ENCODE results near the gene RBBP8. TPM values are rescaled to one million over a fixed set of nuclear protein-coding genes. Genes with fewer than 3 reads are reported as not detected.

RBBP8 gene
- total RNA-seq, 1 donor from 2014 or later, result 27.4 TPM

DNA sequence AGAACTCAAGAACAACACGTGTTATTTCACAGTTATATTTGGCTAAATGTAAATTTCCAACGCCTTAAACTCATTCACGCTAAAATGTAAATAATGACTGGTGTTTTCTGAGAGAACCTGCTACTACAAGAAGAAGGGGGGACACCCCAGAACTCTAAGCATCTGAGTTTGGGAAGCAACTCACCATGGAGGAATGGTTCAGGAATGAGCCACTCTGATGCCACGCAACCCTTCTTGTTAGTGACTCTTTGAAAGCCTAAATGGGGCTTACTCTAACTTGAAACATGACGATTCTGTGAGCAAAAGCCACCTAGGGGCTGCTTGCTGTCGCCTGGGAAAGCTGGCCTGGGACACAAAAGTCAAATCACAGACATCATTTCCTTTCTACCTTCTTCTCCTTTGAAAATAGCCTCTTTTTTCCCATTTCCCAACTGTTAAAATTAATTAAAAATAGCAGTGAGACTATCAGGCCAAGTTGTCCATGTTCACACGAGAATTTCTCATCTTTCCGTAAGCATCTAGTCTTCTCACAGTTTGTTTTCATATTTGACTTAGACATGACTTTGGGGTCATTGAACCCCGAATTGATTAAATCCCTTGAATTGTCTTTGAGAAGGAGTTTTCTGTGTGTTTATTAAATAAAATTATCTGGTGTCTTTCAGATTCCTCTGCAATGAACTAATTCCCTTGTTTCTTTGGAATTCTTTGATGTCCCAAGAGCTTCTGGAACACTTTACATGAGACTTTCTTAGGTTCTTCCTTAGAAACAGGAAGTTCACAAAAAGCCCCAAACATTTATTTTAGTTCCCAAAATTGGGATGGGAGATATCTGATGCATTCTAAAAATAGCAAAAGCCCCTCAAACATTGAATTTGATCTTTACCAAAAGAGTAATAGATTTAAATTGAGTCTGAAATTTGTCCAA is 126.7 kb downstream of the RBBP8 start:
- DNase-seq (ENCODE audit: low spot score), result no peak

GRCh38 chr18:23062011-23062410 is 128.9 kb downstream of the RBBP8 start:
- DNase-seq (ENCODE audit: low spot score), result no peak

DNA sequence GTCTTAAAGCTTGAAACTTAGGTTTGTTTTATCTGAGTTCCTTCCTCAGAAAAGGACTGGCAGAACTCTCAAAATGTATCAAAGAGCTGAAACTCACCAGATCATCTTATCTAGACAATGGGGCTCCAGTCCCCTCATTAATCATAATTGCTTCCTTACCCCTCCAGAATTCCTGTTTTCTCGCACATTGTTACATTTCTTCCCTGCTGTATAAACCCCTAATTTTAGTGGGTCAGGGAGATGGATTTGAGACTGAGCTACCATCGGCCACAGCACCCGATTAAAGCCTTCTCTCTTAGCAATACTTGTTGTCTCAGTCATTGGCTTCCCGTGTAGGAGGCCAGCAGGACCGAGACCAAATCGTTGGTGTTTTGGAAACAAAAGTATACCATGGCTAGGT is 130.4 kb downstream of the RBBP8 start:
- no peak for DNase-seq (ENCODE audit: low spot score)

GRCh38 chr18:23065234-23065806 is 132.2 kb downstream of the RBBP8 start:
- DNase-seq (ENCODE audit: low spot score), result no peak

GRCh38 chr18:23066060-23066459 is 132.9 kb downstream of the RBBP8 start:
- DNase-seq (ENCODE audit: low spot score), result peak; percentile 89

DNA sequence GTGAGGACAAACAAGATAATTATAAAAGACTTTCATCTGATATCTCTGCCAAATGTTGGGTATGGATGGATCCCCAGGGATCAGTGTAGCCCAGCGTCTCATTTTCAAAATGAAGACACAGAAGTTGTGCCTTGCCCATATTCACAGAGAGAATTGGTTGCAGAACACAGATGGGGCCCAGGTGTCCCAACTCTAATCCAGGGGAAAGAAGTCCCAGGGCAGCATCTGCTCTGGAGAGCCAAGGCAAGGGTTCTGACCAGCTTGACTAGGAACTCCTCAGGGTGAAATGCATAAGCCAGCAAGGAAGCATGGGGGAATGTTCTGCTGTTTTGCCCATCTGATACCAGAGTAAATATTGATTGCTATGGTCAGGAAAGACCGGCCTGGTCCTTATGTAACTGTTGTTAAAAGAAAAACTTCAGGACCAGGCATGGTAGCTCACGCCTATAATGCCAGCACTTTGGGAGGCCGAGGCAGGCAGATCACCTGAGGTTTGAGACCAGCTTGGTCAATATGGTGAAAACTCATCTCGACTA is 133.4 kb downstream of the RBBP8 start:
- no peak for DNase-seq (ENCODE audit: low spot score)

GRCh38 chr18:23067236-23067635 is 134.1 kb downstream of the RBBP8 start:
- DNase-seq (ENCODE audit: low spot score), result no peak

- no peak for DNase-seq (ENCODE audit: low spot score)
Measured at GRCh38 chr18:23068011-23068410, 134.9 kb downstream of the RBBP8 start.

- DNase-seq (ENCODE audit: low spot score), result no peak
Measured at GRCh38 chr18:23068570-23069310, 135.6 kb downstream of the RBBP8 start.

DNA sequence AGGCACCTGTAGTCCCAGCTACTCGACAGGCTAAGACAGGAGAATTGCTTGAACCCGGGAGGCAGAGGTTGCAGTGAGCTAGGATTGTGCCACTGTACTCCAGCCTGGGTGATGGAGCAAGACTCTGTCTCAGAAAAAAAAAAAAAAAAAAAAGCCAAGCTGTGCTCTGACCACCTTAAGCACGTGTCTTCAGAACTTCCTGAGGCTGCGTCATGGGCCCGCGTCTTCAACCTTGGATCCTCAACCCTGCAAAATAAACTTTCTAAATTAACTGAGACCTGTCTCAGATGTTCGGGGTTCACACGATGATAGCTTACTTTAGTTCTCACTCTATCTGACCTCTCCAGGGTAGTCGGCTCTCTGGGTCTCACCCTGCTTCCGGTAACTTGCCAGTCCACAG is 136.4 kb downstream of the RBBP8 start:
- no peak for DNase-seq (ENCODE audit: low spot score)

GRCh38 chr18:23069898-23070297 is 136.8 kb downstream of the RBBP8 start:
- no peak for DNase-seq (ENCODE audit: low spot score)

GRCh38 chr18:23071285-23071684 is 138.2 kb downstream of the RBBP8 start:
- DNase-seq (ENCODE audit: low spot score), result peak; percentile 23

DNA sequence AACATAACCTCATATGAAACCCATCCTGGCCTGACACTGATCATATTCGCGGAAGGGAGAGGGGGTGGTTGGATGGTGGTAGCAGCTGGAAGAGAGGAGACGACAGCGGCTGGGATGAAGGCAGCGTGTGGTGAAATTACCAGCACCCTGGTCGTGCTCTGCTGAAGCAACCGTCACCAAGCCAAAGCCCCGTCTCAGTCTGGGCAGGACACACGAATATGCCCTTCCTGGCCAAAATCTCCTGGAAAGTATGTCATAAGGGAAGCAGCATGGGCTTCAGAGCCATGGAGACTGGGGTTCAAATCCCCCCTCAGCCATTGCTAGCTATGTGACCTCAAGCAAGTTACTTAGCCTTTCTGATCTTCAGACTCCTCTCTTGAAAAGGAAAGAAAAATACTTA is 139.0 kb downstream of the RBBP8 start:
- DNase-seq (ENCODE audit: low spot score), result no peak

DNA sequence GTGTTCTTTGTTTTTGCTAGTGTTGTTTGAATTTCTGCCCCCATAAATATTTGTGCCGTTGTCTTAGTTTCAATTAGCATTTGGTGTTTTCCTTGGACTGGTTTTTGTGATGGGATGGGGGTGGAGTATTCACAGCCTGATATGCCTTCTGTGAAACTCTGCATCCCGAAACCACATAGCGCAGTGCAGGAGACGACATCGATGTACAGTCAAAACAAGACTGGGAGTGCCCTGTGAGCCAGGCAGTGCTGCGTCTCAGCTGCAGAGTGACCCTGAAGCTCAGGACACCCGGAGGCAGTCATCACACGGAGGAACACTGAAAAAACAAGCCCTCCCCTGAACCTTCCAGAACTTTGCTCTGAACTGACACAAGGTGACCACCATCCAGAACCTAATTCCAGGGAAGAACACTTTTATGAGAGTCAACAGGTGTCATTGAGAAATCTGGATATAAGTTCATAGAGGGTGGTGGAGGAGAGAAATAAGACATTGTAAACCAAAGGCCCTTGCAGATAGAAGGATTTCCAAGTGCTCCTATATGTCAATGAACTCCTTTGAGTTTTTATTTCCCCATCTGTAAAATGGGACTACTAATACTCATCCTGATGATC is 141.0 kb downstream of the RBBP8 start:
- no peak for DNase-seq (ENCODE audit: low spot score)

Other genes starting within 250 kb of the RBBP8 start
- gene CABLES1, start 202.2 kb downstream of the RBBP8 start, total RNA-seq (ENCODE audit: insufficient read depth, low replicate concordance), result 18.3 TPM

Measured in umbilical cord (tissue), 2 donors.